SK-N-SH (cell line): ENCODE results near the gene SDC3. TPM values are rescaled to one million over a fixed set of nuclear protein-coding genes. Genes with fewer than 3 reads are reported as not detected.

ENCODE experiments used
- CTCF ChIA-PET: fragments of 300-600, 350-600 bp; formaldehyde crosslinking; extraction: SDS; loops from one replicate; lab custom pipeline; 2021; lab: Yijun Ruan, JAX
- POLR2A ChIA-PET: fragments of 350-600 bp; sonication (Branson Sonifier 250); formaldehyde crosslinking; extraction: SDS; loops from one replicate; lab custom pipeline; 2020; ENCODE audit warnings: antibody characterized with exemption, inconsistent platforms; lab: Yijun Ruan, JAX
- DNase-seq: peaks from one replicate; pipeline ENCODE4 v3.0.0; 2012
- H2AFZ ChIP-seq: fragments of 200-600 bp; sonication (generic); 2 replicates; pipeline ENCODE4 v1.8.1; 2016; ENCODE audit warnings: antibody characterized with exemption, mild to moderate bottlenecking, low read depth
- H3F3A ChIP-seq: fragments of 200-600 bp; sonication (generic); replicated peaks from 2 replicates; pipeline ENCODE3; 2016; ENCODE audit warnings: antibody characterized with exemption, mild to moderate bottlenecking; ENCODE audit not compliant: insufficient read depth
- H3K27ac ChIP-seq, 2 experiments: fragments of 200-500 bp in 1 of 2; fragments of 200-600 bp in 1 of 2; sonication (Bioruptor generic) in 1 of 2; sonication (generic), shearing (Covaris generic) in 1 of 2; 2 replicates each; pipeline versions ENCODE4 v1.5.1 to v1.6.1; 2014 to 2016; ENCODE audit warnings: low read depth in 2 of 2, inconsistent platforms in 1 of 2, low read length in 1 of 2, mild to moderate bottlenecking in 1 of 2, mixed read lengths in 1 of 2
- H3K27me3 ChIP-seq: fragments of 200-600 bp; sonication (generic), shearing (Covaris generic); 2 replicates; pipeline ENCODE4 v1.6.1; 2016; ENCODE audit warnings: mixed run types; ENCODE audit not compliant: insufficient read depth
- H3K36me3 ChIP-seq, 2 experiments: fragments of 200-500 bp in 1 of 2; fragments of 200-600 bp in 1 of 2; sonication (Bioruptor generic) in 1 of 2; sonication (generic) in 1 of 2; replicated peaks in 1 of 2; 2 replicates each; pipeline versions ENCODE3 to v1.5.1; 2014 to 2016; ENCODE audit warnings: low read length in 1 of 2, mild to moderate bottlenecking in 1 of 2; ENCODE audit not compliant: insufficient read depth in 2 of 2, control insufficient read depth in 1 of 2
- H3K4me1 ChIP-seq, 2 experiments: fragments of 200-500 bp in 1 of 2; fragments of 200-600 bp in 1 of 2; sonication (Bioruptor generic) in 1 of 2; sonication (generic), shearing (Covaris generic) in 1 of 2; 2 replicates each; pipeline versions ENCODE4 v1.5.1 to v1.6.1; 2014 to 2016; ENCODE audit warnings: low read depth in 1 of 2, low read length in 1 of 2, mixed run types in 1 of 2; ENCODE audit not compliant: insufficient read depth in 2 of 2, control insufficient read depth in 1 of 2
- H3K4me2 ChIP-seq: fragments of 200-600 bp; sonication (generic), shearing (Covaris generic); 2 replicates; pipeline ENCODE4 v1.6.1; 2017; ENCODE audit warnings: mixed run types
- H3K4me3 ChIP-seq, 2 experiments: fragments of 200-500 bp in 1 of 2; fragments of 200-600 bp in 1 of 2; sonication (Bioruptor generic) in 1 of 2; sonication (generic), shearing (Covaris generic) in 1 of 2; 2 replicates each; pipeline versions ENCODE4 v1.5.1 to v1.8.1; 2014 to 2016; ENCODE audit warnings: low read depth in 2 of 2, inconsistent platforms in 1 of 2, low read length in 1 of 2, mild to moderate bottlenecking in 1 of 2, mixed read lengths in 1 of 2, moderate library complexity in 1 of 2
- H3K79me2 ChIP-seq: fragments of 200-600 bp; sonication (generic); 2 replicates; pipeline ENCODE4 v1.8.1; 2017; ENCODE audit warnings: mild to moderate bottlenecking; ENCODE audit not compliant: insufficient read depth
- H3K9ac ChIP-seq: fragments of 200-600 bp; sonication (generic); 2 replicates; pipeline ENCODE4 v1.6.1; 2017; ENCODE audit warnings: mixed run types
- H3K9me2 ChIP-seq: fragments of 200-600 bp; sonication (generic); 2 replicates; pipeline ENCODE4 v1.6.1; 2017; ENCODE audit warnings: mixed run types
- H3K9me3 ChIP-seq: fragments of 200-600 bp; sonication (generic); 2 replicates; pipeline ENCODE4 v1.6.1; 2017; ENCODE audit warnings: mixed run types, mild to moderate bottlenecking, moderate library complexity
- H4K20me1 ChIP-seq: fragments of 200-600 bp; sonication (generic); 2 replicates; pipeline ENCODE4 v1.6.1; 2017; ENCODE audit warnings: mild to moderate bottlenecking, mixed run types; ENCODE audit not compliant: insufficient read depth
- FOXM1 ChIP-seq: IDR thresholded peaks from 2 replicates; pipeline ENCODE4 v1.4.0; 2012; ENCODE audit warnings: low read depth, mild to moderate bottlenecking
- MEF2A ChIP-seq: IDR thresholded peaks from 2 replicates; pipeline ENCODE4 v1.4.0; 2012; ENCODE audit warnings: low read depth, borderline replicate concordance
- RCOR1 ChIP-seq: fragments of 150-350 bp; IDR thresholded peaks from 2 replicates; pipeline ENCODE4 v1.6.1; 2017; ENCODE audit warnings: antibody characterized with exemption, low read length
- REST ChIP-seq: IDR thresholded peaks from 2 replicates; pipeline ENCODE4 v1.6.1; 2012; ENCODE audit warnings: mild to moderate bottlenecking, low read depth, low read length, moderate library complexity
- RFX5 ChIP-seq: IDR thresholded peaks from 2 replicates; pipeline ENCODE4 v1.6.1; 2012; ENCODE audit warnings: mild to moderate bottlenecking, improper control_type of control experiment, low read length
- TAF1 ChIP-seq: IDR thresholded peaks from 2 replicates; pipeline ENCODE4 v1.6.1; 2012; ENCODE audit warnings: low read depth, mild to moderate bottlenecking, low read length, moderate library complexity, borderline replicate concordance
- USF1 ChIP-seq: IDR thresholded peaks from 2 replicates; pipeline ENCODE4 v1.4.0; 2012; ENCODE audit warnings: low read depth, borderline replicate concordance
- USF2 ChIP-seq: fragments of 150-350 bp; IDR thresholded peaks from 2 replicates; pipeline ENCODE4 v1.6.1; 2017; ENCODE audit warnings: antibody characterized with exemption, low read length, low read depth, borderline replicate concordance
- YY1 ChIP-seq: IDR thresholded peaks from 2 replicates; pipeline ENCODE4 v1.4.0; 2012; ENCODE audit warnings: low read depth, mild to moderate bottlenecking
- WGBS: methylation state at CpG from one replicate; pipeline ENCODE4 v1.1.6; 2017; ENCODE audit warnings: low lambda C conversion rate; 5-methylcytosine and 5-hydroxymethylcytosine counted together
- polyA plus RNA-seq, 3 experiments: library from polyadenylated mRNA; depleted of rRNA; stranded (reverse); fragments of >200 nt; gene quantifications; 2 replicates each; pipeline ENCODE4 v1.2.3, GENCODE V29; 2012
- TF ChIP-seq, protein P1 (sequence below): IDR thresholded peaks from 2 replicates; pipeline ENCODE4 v1.4.0; 2012; ENCODE audit warnings: low read depth, borderline replicate concordance
- TF ChIP-seq, protein P2 (sequence below): fragments of 150-350 bp; IDR thresholded peaks from 2 replicates; pipeline ENCODE4 v1.6.1; 2016; ENCODE audit warnings: mild to moderate bottlenecking, low read depth, low read length

Gene SDC3
- polyA plus RNA-seq, 1 of the 3 experiments (the other 2 are of a cell fraction), result 18.8 TPM

- TF ChIP-seq USF1, result no peak
Measured at GRCh38 chr1:30846587-30846986, 62.0 kb downstream of the SDC3 start (continued).

DNA sequence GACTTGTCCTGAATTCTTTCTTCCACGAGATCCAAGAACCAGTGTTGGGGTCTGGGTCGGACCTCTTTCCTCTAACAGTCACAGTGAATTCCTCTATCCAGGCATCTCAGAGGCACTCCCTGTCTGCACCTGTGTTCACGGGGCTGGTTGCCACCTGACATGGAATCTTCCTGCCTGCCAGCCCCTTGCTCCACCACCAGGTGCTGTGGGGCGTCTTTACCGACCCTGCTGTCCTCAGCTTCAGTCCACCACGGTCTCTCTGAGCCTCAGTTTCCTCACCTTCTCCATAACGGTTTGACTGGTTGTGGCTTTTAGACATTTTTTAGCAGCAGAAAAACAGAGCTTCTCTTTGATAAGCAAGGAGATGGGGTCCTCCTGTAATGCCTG lies 62.7 kb downstream of the SDC3 start:
- no peaks in the 10 kb centered on the region for H3F3A ChIP-seq
- POLR2A ChIA-PET, result no interaction called here
- no peak for TF ChIP-seq USF2
- TF ChIP-seq, protein P1, sequence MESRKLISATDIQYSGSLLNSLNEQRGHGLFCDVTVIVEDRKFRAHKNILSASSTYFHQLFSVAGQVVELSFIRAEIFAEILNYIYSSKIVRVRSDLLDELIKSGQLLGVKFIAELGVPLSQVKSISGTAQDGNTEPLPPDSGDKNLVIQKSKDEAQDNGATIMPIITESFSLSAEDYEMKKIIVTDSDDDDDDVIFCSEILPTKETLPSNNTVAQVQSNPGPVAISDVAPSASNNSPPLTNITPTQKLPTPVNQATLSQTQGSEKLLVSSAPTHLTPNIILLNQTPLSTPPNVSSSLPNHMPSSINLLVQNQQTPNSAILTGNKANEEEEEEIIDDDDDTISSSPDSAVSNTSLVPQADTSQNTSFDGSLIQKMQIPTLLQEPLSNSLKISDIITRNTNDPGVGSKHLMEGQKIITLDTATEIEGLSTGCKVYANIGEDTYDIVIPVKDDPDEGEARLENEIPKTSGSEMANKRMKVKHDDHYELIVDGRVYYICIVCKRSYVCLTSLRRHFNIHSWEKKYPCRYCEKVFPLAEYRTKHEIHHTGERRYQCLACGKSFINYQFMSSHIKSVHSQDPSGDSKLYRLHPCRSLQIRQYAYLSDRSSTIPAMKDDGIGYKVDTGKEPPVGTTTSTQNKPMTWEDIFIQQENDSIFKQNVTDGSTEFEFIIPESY, result no peak
- TF ChIP-seq MEF2A, result no peak
- TF ChIP-seq TAF1, result no peak
- H2AFZ ChIP-seq, result no peak overlapping the region
- H3K79me2 ChIP-seq, result no peaks in the 10 kb centered on the region
- H3K9ac ChIP-seq, result no peak overlapping the region
- H3K4me3 ChIP-seq, result no peak overlapping the region
- no peaks in the 10 kb centered on the region for H4K20me1 ChIP-seq
- H3K4me1 ChIP-seq, result peaks cover 0 to 5% of the 10 kb centered on the region in 2 experiments; a peak in 1 of 4 replicates
- no peaks in the 10 kb centered on the region for H3K9me3 ChIP-seq
- H3K27me3 ChIP-seq, result no peaks in the 10 kb centered on the region
- H3K27ac ChIP-seq, result no peak overlapping the region
- 68% methylated on average over 7 of the region's 7 CpGs for WGBS
- DNase-seq, result no peak
- CTCF ChIA-PET, result interaction anchor here (1.8 to 4.2 kb wide), 3 partner anchors 11 to 64 kb away, joined by 4 to 25 read pairs (median 5); no protein-coding TSS in a partner anchor
- H3K36me3 ChIP-seq, result no peaks in the 10 kb centered on the region
- no peaks in the 10 kb centered on the region for H3K9me2 ChIP-seq
- H3K4me2 ChIP-seq, result no peak overlapping the region

- Histone ChIP-seq H3K4me3 (no peak overlapping the region), H3K27me3 (no peaks in the 10 kb centered on the region), H2AFZ (no peak overlapping the region), H3K27ac (no peak overlapping the region), H3F3A (no peaks in the 10 kb centered on the region), H3K36me3 (no peaks in the 10 kb centered on the region), H3K9me3 (no peaks in the 10 kb centered on the region), H4K20me1 (no peaks in the 10 kb centered on the region), H3K4me2 (no peak overlapping the region), H3K9me2 (no peaks in the 10 kb centered on the region), H3K9ac (no peak overlapping the region), H3K4me1 (peaks cover 0 to 8% of the 10 kb centered on the region in 2 experiments; a peak in 1 of 4 replicates), H3K79me2 (no peaks in the 10 kb centered on the region)
- 60% methylated on average over 9 of the region's 10 CpGs for WGBS
- DNase-seq, result no peak
- ChIA-PET CTCF (interaction anchor here (2.1 to 4.2 kb wide), 2 partner anchors 11 to 44 kb away, joined by 4 to 25 read pairs; no protein-coding TSS in a partner anchor), POLR2A (no interaction called here)
- TF ChIP-seq RCOR1 (no peak), YY1 (no peak), RFX5 (no peak), REST (no peak), USF2 (no peak), TAF1 (no peak), FOXM1 (no peak)
- TF ChIP-seq, protein P2, sequence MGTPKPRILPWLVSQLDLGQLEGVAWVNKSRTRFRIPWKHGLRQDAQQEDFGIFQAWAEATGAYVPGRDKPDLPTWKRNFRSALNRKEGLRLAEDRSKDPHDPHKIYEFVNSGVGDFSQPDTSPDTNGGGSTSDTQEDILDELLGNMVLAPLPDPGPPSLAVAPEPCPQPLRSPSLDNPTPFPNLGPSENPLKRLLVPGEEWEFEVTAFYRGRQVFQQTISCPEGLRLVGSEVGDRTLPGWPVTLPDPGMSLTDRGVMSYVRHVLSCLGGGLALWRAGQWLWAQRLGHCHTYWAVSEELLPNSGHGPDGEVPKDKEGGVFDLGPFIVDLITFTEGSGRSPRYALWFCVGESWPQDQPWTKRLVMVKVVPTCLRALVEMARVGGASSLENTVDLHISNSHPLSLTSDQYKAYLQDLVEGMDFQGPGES, result no peak
Measured at GRCh38 chr1:30845237-30845903, 63.2 kb downstream of the SDC3 start.
